ENCODE data around the gene DCTN3.

GRCh38 chr9:34650816-34651215, 30.5 kb upstream of the DCTN3 start:
- TF ChIP-seq ZNF197 (CRISPR knock-in tag; IDR thresholded peaks at IDR 0.05; ENCODE audit: low read depth) (no peak), HNRNPLL (IDR thresholded peaks at IDR 0.05; ENCODE audit: low read depth, low read length, poor library complexity, severe bottlenecking) (no peak), KAT2B (IDR thresholded peaks at IDR 0.05; ENCODE audit: low read depth, low read length) (no peak), SFPQ (IDR thresholded peaks at IDR 0.05; ENCODE audit: low read depth, low read length) (no peak), ZNF507 (tag; conservative IDR thresholded peaks at IDR 0.05) (no peak), BRCA1 (IDR thresholded peaks at IDR 0.05) (no peak), BRCA1 (CRISPR knock-in tag; IDR thresholded peaks at IDR 0.05) (no peak), SMAD3 (CRISPR knock-in tag; conservative IDR thresholded peaks at IDR 0.05) (no peak)

All from K562 (cell line).